Endothelial cell of umbilical vein (primary cell): ENCODE data around the gene XPA. TPM values are rescaled to one million over a fixed set of nuclear protein-coding genes. Genes with fewer than 3 reads are reported as not detected.

Source experiments
- BruUV-seq: library from RNA; stranded (reverse); fragments of 400-500 nt; replicated peaks from 2 replicates; lab custom pipeline; 2021; lab: Mats Ljungman, UMichigan
- CTCF ChIA-PET: fragments of 300-600, 350-600 bp; sonication (Branson Sonifier 250); formaldehyde crosslinking; loops from one replicate; lab custom pipeline; 2021; ENCODE audit warnings: antibody characterized with exemption, inconsistent platforms; lab: Charles Lee
- POLR2A ChIA-PET: fragments of 300-600, 350-600 bp; sonication (Branson Sonifier 250); formaldehyde crosslinking; loops from one replicate; lab custom pipeline; 2021; ENCODE audit warnings: antibody characterized with exemption, inconsistent platforms; lab: Charles Lee
- DNase-seq: peaks from one replicate; pipeline ENCODE4 v3.0.0-alpha.2; 2011; ENCODE audit warnings: low read depth, low spot score
- FAIRE-seq: peaks from 2 replicates; lab custom pipeline; 2011; peaks lifted over from hg19 to GRCh38; lab: Jason Lieb, UNC
- H2AFZ ChIP-seq: 2 replicates; pipeline ENCODE4 v1.6.0; 2012; ENCODE audit warnings: low read depth, low read length, control low read depth, inconsistent platforms
- H3K27ac ChIP-seq: 2 replicates; pipeline ENCODE4 v1.5.1; 2011; ENCODE audit warnings: low read depth, mild to moderate bottlenecking, control low read depth, low read length, moderate library complexity; ENCODE audit not compliant: insufficient read depth
- H3K27me3 ChIP-seq, 2 experiments: 2 replicates each; pipeline versions ENCODE4 v1.6.0 to v1.6.1; 2011; ENCODE audit warnings: low read length in 2 of 2, mixed read lengths in 1 of 2; ENCODE audit not compliant: control insufficient read depth in 2 of 2, insufficient read depth in 2 of 2
- H3K36me3 ChIP-seq, 2 experiments: 2 replicates in 1 of 2; 3 replicates in 1 of 2; pipeline ENCODE4 v1.5.1; 2011; ENCODE audit warnings: low read length in 2 of 2, mild to moderate bottlenecking in 1 of 2, moderate library complexity in 1 of 2; ENCODE audit not compliant: control insufficient read depth in 2 of 2, insufficient read depth in 2 of 2; ENCODE audit errors: extremely low read depth in 1 of 2
- H3K4me1 ChIP-seq: 3 replicates; pipeline ENCODE4 v1.5.1; 2011; ENCODE audit warnings: mild to moderate bottlenecking, low read length; ENCODE audit not compliant: control insufficient read depth, insufficient read depth; ENCODE audit errors: extremely low read depth
- H3K4me2 ChIP-seq: 2 replicates; pipeline ENCODE4 v1.6.1; 2011; ENCODE audit warnings: low read length, control low read depth, mixed read lengths; ENCODE audit not compliant: insufficient read depth
- H3K4me3 ChIP-seq, 3 experiments: fragments of 200-600 bp in 1 of 3; sonication (generic), shearing (Covaris generic) in 1 of 3; replicated peaks in 1 of 3; 2 replicates each; pipeline ENCODE4 v1.5.1; 2011 to 2016; ENCODE audit warnings: control low read depth in 3 of 3, low read length in 3 of 3, mild to moderate bottlenecking in 2 of 3, inconsistent platforms in 1 of 3, low read depth in 1 of 3, moderate library complexity in 1 of 3; ENCODE audit not compliant: insufficient read depth in 1 of 3
- H3K79me2 ChIP-seq: 2 replicates; pipeline ENCODE4 v1.6.0; 2012; ENCODE audit warnings: low read length, inconsistent platforms; ENCODE audit not compliant: control insufficient read depth, insufficient read depth
- H3K9ac ChIP-seq: replicated peaks from 2 replicates; pipeline ENCODE3; 2011; ENCODE audit warnings: low read length, control low read depth; ENCODE audit not compliant: insufficient read depth; ENCODE audit errors: extremely low read depth
- H3K9me1 ChIP-seq: replicated peaks from 3 replicates; pipeline ENCODE4 v1.6.0; 2011; ENCODE audit warnings: mild to moderate bottlenecking, low read length; ENCODE audit not compliant: control insufficient read depth, insufficient read depth; ENCODE audit errors: extremely low read depth
- H3K9me3 ChIP-seq: replicated peaks from 2 replicates; pipeline ENCODE4 v1.5.1; 2012; ENCODE audit warnings: low read length, inconsistent platforms; ENCODE audit not compliant: control insufficient read depth, insufficient read depth
- H4K20me1 ChIP-seq: replicated peaks from 2 replicates; pipeline ENCODE3; 2011; ENCODE audit warnings: mild to moderate bottlenecking, low read length; ENCODE audit not compliant: control insufficient read depth, insufficient read depth; ENCODE audit errors: extremely low read depth
- CTCF ChIP-seq, 2 donors: IDR thresholded peaks; 1 replicate in 1 of 2; 2 replicates in 1 of 2; pipeline ENCODE4 v1.5.1; 2011; ENCODE audit warnings: low read length in 2 of 2, mild to moderate bottlenecking in 2 of 2, moderate library complexity in 2 of 2, control low read depth in 1 of 2, inconsistent platforms in 1 of 2, low read depth in 1 of 2; ENCODE audit not compliant: insufficient read depth in 1 of 2; ENCODE audit errors: extremely low read depth in 1 of 2
- EZH2 ChIP-seq: IDR thresholded peaks from 2 replicates; pipeline ENCODE4 v1.6.1; 2012; ENCODE audit warnings: borderline replicate concordance, low read depth, mild to moderate bottlenecking, moderate library complexity, low read length, inconsistent platforms; ENCODE audit not compliant: severe bottlenecking
- FOS ChIP-seq: IDR thresholded peaks from 2 replicates; pipeline ENCODE4 v1.6.1; 2011; ENCODE audit warnings: mild to moderate bottlenecking, low read length, moderate library complexity, borderline replicate concordance; ENCODE audit not compliant: insufficient read depth
- GATA2 ChIP-seq: IDR thresholded peaks from 2 replicates; pipeline ENCODE4 v1.7.0; 2011; ENCODE audit warnings: low read depth, mild to moderate bottlenecking, moderate library complexity, mixed read lengths, low read length; ENCODE audit not compliant: insufficient read length, insufficient read depth
- JUN ChIP-seq: IDR thresholded peaks from 2 replicates; pipeline ENCODE4 v1.6.1; 2011; ENCODE audit warnings: borderline replicate concordance, low read depth; ENCODE audit not compliant: insufficient read length, insufficient read depth
- MYC ChIP-seq: IDR thresholded peaks from one replicate; pipeline ENCODE4 v1.6.1; 2011; ENCODE audit warnings: mild to moderate bottlenecking, low read depth, low read length
- POLR2A ChIP-seq: IDR thresholded peaks from 2 replicates; pipeline ENCODE4 v1.6.1; 2012; ENCODE audit warnings: low read depth, mild to moderate bottlenecking, control low read depth, low read length
- POLR2AphosphoS5 ChIP-seq: IDR thresholded peaks from 2 replicates; pipeline ENCODE4 v1.6.1; 2012; ENCODE audit warnings: low read depth, mild to moderate bottlenecking, control low read depth, low read length, moderate library complexity; ENCODE audit not compliant: insufficient read depth
- dilution Hi-C: fragments of 300-500 bp; cut with MboI; formaldehyde crosslinking; loops from one replicate; pipeline ENCODE4 v1.15.0; 2019; ENCODE audit warnings: low sequenced_read_pairs; ENCODE audit not compliant: extremely low pct_ligation_motif_present
- intact Hi-C: fragments of 100-400 bp; cut with micrococcal nuclease; formaldehyde crosslinking; loops from one replicate; pipeline ENCODE4 v1.10.0; 2022
- polyA plus RNA-seq, 4 experiments: library from polyadenylated mRNA; depleted of rRNA in 3 of 4; stranded (reverse) in 3 of 4; unstranded in 1 of 4; fragments of >200 nt; gene quantifications; 2 replicates each; pipeline versions ENCODE4 v1.2.1 to v1.2.3, GENCODE V29; 2011 to 2012; ENCODE audit warnings: missing spikeins in 1 of 4
- total RNA-seq: library from RNA; stranded (reverse); gene quantifications from 2 replicates; pipeline ENCODE4 v1.2.3, GENCODE V29; 2021

Gene XPA
- total and polyA plus RNA-seq, 2 donors (not counting 3 experiments of a cell fraction or from before 2014, with no cell fraction given), result 3.6 to 21.1 TPM

DNA sequence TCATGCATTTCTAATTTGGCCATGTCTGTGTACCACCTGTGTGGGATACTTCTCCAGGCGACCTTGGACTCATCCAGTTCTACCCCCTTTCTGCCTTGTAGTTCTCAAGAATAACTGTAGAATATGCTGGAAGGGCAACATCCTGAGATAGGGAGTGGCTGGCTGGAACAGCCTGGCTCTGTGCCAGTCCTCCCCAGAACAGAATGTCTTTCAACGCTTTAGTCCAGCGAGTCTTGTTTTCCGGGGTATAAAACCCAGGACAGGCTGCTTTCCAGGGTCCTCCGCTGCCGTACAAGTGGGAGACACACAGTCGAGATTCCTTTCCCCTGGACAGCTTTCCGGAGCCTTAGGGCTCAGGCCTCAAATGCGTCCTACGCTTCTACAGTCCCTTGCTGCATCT lies 45.4 kb upstream of the XPA start:
- Histone ChIP-seq H3K9me3 (no peaks in the 10 kb centered on the region), H2AFZ (no peak overlapping the region), H3K36me3 (no peaks in the 10 kb centered on the region), H3K4me2 (no peak overlapping the region), H3K27ac (no peak overlapping the region), H3K4me3 (no peak overlapping the region), H3K4me1 (peaks cover 4% of the 10 kb centered on the region), H3K79me2 (no peaks in the 10 kb centered on the region), H4K20me1 (no peaks in the 10 kb centered on the region), H3K9me1 (no peaks in the 10 kb centered on the region), H3K27me3 (peaks cover 23 to 39% of the 10 kb centered on the region in 2 experiments), H3K9ac (no peak overlapping the region)
- intact Hi-C loops (no loop called here), dilution Hi-C loops (no loop called here)
- no peak for TF ChIP-seq FOS
- TF ChIP-seq JUN, result no peak
- no peak for TF ChIP-seq EZH2
- no peak for TF ChIP-seq POLR2AphosphoS5
- no peak for TF ChIP-seq POLR2A
- no peak for TF ChIP-seq CTCF (IDR thresholded peaks at IDR 0.05; ENCODE audit: extremely low read depth in 1 of 2, insufficient read depth in 1 of 2, low read depth in 1 of 2, low read length in 2 of 2)
- TF ChIP-seq MYC, result no peak
- TF ChIP-seq GATA2, result no peak
- FAIRE-seq (no peak), DNase-seq (no peak)
- ChIA-PET POLR2A (no interaction called here), CTCF (no interaction called here)
- no TSS peak for BruUV-seq
